ENCODE results near the gene SCRN1. TPM values are rescaled to one million over a fixed set of nuclear protein-coding genes. Genes with fewer than 3 reads are reported as not detected.

The SCRN1 gene
- total and polyA plus RNA-seq, 2 of the 13 experiments (the other 11 are each of a cell fraction or from before 2014, with no cell fraction given), result 43.2 to 49.8 TPM

- TF ChIP-seq ZBTB40 (IDR thresholded peaks at IDR 0.05) (no peak), ZBTB40 (CRISPR knock-in tag; IDR thresholded peaks at IDR 0.05) (no peak), IRF1 (CRISPR knock-in tag; IDR thresholded peaks at IDR 0.05; ENCODE audit: low read depth) (no peak), HDAC6 (IDR thresholded peaks at IDR 0.05; ENCODE audit: low read depth, low read length) (no peak), ZNF577 (CRISPR knock-in tag; IDR thresholded peaks at IDR 0.05; ENCODE audit: borderline replicate concordance, low read depth) (no peak), PRDM4 (CRISPR knock-in tag; IDR thresholded peaks at IDR 0.05; ENCODE audit: borderline replicate concordance) (no peak), ZBTB10 (CRISPR knock-in tag; IDR thresholded peaks at IDR 0.05; ENCODE audit: borderline replicate concordance) (peak; percentile 9; the same call in 1 of the 2 replicates), AGO2 (optimal IDR thresholded peaks at IDR 0.05; ENCODE audit: low read depth, low read length) (peak; percentile 74), ZNF3 (CRISPR knock-in tag; IDR thresholded peaks at IDR 0.05) (no peak), ZNF800 (CRISPR knock-in tag; IDR thresholded peaks at IDR 0.05) (no peak), HHEX (CRISPR knock-in tag; IDR thresholded peaks at IDR 0.05) (no peak)
These were observed at the start of gene SCRN1 (continued) for GRCh38 chr7:29989257-29989995.

All from HepG2 (cell line).